ENCODE results near the gene PTMA. TPM values are rescaled to one million over a fixed set of nuclear protein-coding genes. Genes with fewer than 3 reads are reported as not detected.
A peak's percentile ranks its signal among the peaks of the same experiment; 100 is the strongest.

PTMA gene
- total and polyA plus RNA-seq, 9 of the 15 experiments (the other 6 are each of a cell fraction or from before 2014, with no cell fraction given) = 429 to 2,322 (median 1,578) TPM

DNA sequence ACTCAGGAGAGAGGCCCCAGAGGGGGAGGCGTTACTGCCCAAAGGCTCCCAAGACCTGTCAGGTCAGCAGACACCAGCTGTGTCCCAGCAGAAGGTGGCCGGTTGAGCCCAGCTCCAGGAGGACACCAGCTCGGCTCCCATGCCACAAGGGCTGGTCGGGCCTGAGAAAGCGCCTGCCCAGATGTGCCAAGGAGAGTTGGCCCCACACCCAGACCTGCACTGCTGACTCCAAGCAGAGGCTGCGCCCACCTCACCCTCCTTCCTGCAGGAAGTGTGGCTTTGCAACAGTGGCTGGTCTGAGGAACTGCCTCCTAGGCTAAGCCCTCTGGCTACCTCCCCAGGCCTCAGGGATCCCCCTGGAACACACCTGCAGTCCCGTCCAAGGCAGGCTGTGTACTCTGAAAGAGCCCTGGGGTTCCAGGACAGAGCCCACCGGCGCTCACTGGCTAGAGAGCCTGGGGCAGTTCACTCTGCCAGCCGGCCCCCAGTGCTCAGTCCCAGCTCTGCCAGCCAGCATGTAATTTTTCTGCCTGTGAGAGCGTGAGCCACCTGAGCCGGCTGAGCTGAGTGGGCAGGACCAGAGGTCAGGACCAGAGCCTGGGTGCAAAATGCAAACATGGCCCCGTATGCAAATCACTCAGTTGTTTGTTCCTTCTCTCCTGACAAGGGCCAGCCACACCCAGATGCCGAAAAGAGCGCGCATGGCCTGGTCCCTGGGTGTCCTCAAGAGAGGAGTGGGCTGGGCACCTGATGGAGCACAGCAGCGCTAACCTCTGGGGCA is 36.9 kb upstream of the PTMA start:
- 40% methylated on average over 12 of the region's 17 CpGs for WGBS (ENCODE audit: insufficient coverage, low coverage, missing lambda C conversion rate)
- H3K36me3 ChIP-seq (ENCODE audit: control insufficient read depth, insufficient read depth, low read length) = no peaks in the 10 kb centered on the region
- BruUV-seq (replicated peaks) = no TSS peak
- no peak for ATAC-seq
- FAIRE-seq = no peak
- no peak overlapping the region for H3K4me2 ChIP-seq (ENCODE audit: insufficient read depth, low read length)
- H2AFZ ChIP-seq (ENCODE audit: low read depth, low read length) = peak overlapping the region; percentile 77
- H3K9me3 ChIP-seq (replicated peaks; ENCODE audit: control insufficient read depth, insufficient read depth, low read depth, low read length) = no peaks in the 10 kb centered on the region
- ChIA-PET POLR2A (interaction anchor here (1.4 kb wide), 1 partner anchor 25 kb away, joined by 4 read pairs; no protein-coding TSS in a partner anchor), CTCF (ENCODE audit: low intra/inter-chr PET ratio) (no interaction called here)
- intact Hi-C loops (cut with micrococcal nuclease) = no loop called here
- peaks cover 19 to 58% of the 10 kb centered on the region in 2 experiments for H3K4me1 ChIP-seq (replicated peaks in 1 of 2; ENCODE audit: control insufficient read depth in 2 of 2, insufficient read depth in 2 of 2, low read length in 2 of 2)
- no peaks in the 10 kb centered on the region for H3K27me3 ChIP-seq (ENCODE audit: control insufficient read depth in 2 of 2, insufficient read depth in 2 of 2, low read length in 2 of 2)
- in situ Hi-C loops (cut with MboI) = loop anchor here (5.0 kb wide), 1 partner anchor 59 kb away; no protein-coding TSS in a partner anchor
- peak overlapping the region in 1 of 2 experiments; percentile 81; a peak in 3 of 4 replicates for H3K9ac ChIP-seq (ENCODE audit: insufficient read depth in 1 of 2, low read depth in 2 of 2, low read length in 2 of 2)
- H3K27ac ChIP-seq (ENCODE audit: extremely low read depth, low read depth, low read length) = 0 out of 3 replicates have a peak overlapping the region, but pooled peaks have one; percentile 30
- no peaks in the 10 kb centered on the region for H3K9me1 ChIP-seq (ENCODE audit: control insufficient read depth, insufficient read depth, low read length)
- no peak overlapping the region for H3K4me3 ChIP-seq
- no peaks in the 10 kb centered on the region for H3K79me2 ChIP-seq (ENCODE audit: control insufficient read depth, insufficient read depth, low read length)
- no peak for DNase-seq (ENCODE audit: extremely low read depth in 1 of 4, low spot score in 3 of 4)
- no peaks in the 10 kb centered on the region for H4K20me1 ChIP-seq (replicated peaks; ENCODE audit: control insufficient read depth, insufficient read depth, low read length)
- TF ChIP-seq, protein P1, sequence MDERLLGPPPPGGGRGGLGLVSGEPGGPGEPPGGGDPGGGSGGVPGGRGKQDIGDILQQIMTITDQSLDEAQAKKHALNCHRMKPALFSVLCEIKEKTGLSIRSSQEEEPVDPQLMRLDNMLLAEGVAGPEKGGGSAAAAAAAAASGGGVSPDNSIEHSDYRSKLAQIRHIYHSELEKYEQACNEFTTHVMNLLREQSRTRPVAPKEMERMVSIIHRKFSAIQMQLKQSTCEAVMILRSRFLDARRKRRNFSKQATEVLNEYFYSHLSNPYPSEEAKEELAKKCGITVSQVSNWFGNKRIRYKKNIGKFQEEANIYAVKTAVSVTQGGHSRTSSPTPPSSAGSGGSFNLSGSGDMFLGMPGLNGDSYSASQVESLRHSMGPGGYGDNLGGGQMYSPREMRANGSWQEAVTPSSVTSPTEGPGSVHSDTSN (CRISPR knock-in tag; IDR thresholded peaks at IDR 0.05; ENCODE audit: low read depth) = no peak
- TF ChIP-seq, protein P1 (tag; conservative IDR thresholded peaks at IDR 0.05; ENCODE audit: low read depth) = no peak
- no peak for TF ChIP-seq ZNF644 (tag; IDR thresholded peaks at IDR 0.05; ENCODE audit: low read depth)
- TF ChIP-seq, protein P2, sequence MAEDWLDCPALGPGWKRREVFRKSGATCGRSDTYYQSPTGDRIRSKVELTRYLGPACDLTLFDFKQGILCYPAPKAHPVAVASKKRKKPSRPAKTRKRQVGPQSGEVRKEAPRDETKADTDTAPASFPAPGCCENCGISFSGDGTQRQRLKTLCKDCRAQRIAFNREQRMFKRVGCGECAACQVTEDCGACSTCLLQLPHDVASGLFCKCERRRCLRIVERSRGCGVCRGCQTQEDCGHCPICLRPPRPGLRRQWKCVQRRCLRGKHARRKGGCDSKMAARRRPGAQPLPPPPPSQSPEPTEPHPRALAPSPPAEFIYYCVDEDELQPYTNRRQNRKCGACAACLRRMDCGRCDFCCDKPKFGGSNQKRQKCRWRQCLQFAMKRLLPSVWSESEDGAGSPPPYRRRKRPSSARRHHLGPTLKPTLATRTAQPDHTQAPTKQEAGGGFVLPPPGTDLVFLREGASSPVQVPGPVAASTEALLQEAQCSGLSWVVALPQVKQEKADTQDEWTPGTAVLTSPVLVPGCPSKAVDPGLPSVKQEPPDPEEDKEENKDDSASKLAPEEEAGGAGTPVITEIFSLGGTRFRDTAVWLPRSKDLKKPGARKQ (CRISPR knock-in tag; IDR thresholded peaks at IDR 0.05) = no peak
- TF ChIP-seq, protein P3, sequence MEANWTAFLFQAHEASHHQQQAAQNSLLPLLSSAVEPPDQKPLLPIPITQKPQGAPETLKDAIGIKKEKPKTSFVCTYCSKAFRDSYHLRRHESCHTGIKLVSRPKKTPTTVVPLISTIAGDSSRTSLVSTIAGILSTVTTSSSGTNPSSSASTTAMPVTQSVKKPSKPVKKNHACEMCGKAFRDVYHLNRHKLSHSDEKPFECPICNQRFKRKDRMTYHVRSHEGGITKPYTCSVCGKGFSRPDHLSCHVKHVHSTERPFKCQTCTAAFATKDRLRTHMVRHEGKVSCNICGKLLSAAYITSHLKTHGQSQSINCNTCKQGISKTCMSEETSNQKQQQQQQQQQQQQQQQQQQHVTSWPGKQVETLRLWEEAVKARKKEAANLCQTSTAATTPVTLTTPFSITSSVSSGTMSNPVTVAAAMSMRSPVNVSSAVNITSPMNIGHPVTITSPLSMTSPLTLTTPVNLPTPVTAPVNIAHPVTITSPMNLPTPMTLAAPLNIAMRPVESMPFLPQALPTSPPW (CRISPR knock-in tag; IDR thresholded peaks at IDR 0.05) = no peak
- TF ChIP-seq EP300 (IDR thresholded peaks at IDR 0.05; ENCODE audit: low read length) = no peak
- TF ChIP-seq KLF6 (CRISPR knock-in tag; IDR thresholded peaks at IDR 0.05; ENCODE audit: borderline replicate concordance) = no peak
- no peak for TF ChIP-seq GATAD2A (IDR thresholded peaks at IDR 0.05)

Measured in K562 (cell line).